GM21576 (cell line): ENCODE results near the gene EDNRB.

ENCODE experiments used
- ATAC-seq: cut with Tn5 transposase; IDR thresholded peaks from one replicate; pipeline ENCODE4 v1.9.1; 2021; ENCODE audit warnings: mild to moderate bottlenecking, moderate library complexity; ENCODE audit not compliant: unreplicated experiment

Gene EDNRB

DNA sequence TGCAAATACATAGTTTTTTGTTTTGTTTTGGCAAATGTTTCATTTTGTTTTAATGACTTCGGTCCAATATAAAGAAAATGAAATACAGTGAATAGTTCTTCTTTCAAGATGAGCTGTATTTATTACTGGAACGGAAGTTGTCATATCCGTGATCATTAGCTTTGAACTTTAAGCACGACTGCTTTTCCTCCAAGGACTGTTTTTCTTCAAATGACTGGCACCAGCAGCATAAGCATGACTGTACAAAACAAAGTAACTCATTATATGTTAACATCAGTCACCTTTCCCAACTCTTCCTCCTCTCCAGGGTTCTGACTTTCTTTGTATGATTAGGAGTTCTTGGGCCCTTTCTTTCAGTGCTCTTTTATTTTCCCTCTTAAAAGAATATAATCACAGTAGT lies 20.5 kb downstream of the EDNRB start:
- peak; percentile 99 for ATAC-seq

DNA sequence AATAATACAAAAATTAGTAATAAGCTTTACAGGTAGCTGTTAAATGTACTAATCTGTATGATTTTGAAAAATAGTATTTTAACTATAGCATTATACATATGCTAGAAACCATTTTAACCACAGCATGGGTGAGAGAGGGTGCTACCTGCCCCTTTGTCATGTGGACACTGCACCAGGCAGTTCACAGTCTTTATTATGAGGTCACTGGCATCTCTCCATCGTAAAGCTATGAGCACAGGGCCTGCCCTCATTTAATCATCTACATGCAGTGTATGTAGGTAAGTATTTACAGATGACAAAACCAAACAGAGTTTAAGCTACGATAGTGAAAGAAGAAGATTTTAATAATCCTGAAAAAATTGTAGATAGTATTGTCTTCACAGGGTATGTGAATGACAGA lies 21.7 kb downstream of the EDNRB start:
- ATAC-seq: no peak

DNA sequence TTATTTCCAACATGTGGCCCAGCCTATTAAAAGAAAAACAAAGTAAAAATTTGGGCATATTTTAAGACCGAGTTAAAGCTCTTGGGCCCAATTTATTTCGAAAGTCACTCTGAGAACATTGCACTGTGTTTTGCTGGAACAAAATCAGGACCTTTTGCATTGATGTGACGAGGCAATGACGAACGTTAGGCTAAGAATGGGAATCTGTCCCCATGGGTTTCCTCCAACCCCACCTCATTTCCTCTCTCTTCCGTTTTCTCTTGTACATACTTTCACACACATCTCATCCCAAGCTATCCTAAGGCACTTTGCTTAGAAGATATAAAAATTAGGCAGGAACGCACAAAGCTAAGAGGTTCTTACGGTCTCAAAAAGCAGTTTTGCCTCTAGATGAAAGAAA lies 22.1 kb downstream of the EDNRB start:
- no peak for ATAC-seq

DNA sequence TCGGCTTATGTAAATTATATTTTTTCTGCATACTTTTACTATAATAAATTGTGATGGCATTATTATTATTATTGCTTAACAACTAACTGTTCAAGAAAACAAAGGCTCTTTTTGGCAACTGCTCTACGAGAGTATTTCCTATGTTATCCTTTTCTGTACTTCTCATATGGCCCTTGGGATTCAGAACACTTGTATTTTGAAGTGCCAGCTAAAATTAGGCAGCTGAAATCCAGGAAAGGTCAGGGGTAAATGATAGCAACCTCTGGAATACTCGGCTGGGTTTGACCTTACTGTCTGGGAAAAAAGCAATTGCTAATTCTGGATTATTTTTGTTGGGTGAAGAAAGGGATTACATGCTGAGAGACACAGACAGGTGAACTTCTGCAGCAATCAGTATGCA lies 23.9 kb downstream of the EDNRB start:
- no peak for ATAC-seq

DNA sequence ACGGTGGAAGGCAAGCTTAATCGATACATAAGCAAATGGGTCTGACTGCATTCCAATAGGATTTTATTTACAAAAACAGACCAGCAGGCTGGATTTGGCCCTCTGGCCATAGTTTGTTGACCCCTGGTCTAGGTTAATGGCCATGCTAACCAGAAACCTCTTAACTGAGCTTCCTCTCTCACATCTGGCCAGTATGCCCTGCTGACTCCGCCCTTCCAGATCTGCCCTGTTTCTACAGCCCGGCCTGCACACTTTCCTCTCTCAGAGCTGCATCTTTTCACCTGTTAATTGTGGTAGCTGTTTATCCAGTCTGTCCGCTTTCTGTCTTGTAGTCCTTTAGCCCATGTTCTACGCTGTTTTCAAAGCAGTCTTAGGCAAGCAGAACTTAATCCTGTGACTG lies 25.6 kb downstream of the EDNRB start:
- ATAC-seq: no peak

DNA sequence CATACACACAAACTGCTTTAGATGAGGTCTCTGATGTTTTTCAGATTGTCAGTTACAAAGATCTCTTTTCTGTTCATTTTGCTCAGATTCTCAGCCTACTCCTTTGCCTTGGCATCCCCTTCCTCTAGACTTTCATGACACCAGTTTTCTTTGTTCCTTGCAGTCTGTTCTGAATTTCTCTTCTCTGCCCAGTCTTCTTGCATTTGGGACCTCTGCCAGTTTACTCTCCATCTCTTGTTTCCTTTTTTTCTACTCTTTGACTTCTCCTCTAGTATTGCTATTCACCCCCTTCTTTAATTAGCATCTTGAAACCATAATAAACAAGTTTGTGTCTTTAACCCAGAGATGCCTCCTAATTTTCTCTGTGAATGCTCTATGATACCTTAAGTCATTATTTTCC lies 26.1 kb downstream of the EDNRB start:
- ATAC-seq: no peak

DNA sequence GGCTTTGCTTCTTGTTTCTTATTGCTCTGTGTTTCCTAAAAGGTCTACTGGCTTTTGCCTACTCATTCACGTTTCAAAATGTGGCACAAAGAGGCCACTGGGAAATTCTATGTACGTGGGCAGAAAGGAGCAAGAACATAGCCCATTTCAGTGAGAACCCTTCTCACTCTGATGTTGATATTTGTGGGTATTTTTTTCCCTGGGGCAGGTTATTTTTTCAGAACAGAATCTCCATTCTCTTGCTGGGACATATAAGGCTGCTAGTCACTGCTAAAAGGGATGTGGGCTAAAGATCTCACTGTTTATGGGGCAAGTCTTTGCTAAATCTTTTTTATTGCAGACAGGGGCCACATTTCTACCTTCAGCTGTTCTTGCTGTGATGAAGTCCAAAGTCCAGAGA lies 27.1 kb downstream of the EDNRB start:
- ATAC-seq: no peak

DNA sequence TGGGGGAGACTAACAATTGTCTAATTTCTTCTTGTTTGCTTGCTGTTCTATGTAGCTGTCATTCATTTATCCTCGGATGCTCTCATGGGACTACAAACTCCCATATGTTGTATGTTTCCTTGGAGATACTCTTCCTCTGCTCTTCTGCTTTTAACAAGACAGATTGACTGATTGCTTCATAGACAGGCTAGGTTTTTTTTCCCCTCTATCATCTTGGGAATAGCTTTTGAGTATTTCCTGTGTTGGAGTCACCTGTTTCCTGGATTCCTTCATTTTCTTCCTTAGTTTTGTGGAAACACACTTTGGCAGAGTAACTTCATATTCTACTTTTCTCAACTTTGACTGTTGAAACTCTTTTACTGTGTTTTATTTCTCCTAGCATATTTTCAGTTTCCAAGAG lies 27.6 kb downstream of the EDNRB start:
- no peak for ATAC-seq

DNA sequence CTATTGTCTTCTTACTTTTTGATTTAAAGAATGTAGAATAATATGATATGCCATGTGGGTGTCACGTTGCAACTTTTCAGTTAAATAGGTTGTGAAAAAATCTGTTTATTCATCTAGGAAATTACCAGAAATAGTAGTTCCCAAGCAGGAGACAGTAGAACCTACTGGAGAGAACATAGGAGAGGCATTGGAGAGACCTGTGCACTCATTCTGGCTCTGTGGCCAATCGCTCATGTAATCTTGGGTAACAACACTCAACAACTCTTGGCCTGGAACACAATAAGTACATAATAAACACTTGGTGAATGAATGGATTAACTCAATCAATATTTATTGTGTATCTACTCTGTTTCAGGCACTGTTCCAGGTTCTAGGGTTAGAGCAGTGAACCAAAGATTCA lies 35.3 kb downstream of the EDNRB start:
- ATAC-seq: no peak

DNA sequence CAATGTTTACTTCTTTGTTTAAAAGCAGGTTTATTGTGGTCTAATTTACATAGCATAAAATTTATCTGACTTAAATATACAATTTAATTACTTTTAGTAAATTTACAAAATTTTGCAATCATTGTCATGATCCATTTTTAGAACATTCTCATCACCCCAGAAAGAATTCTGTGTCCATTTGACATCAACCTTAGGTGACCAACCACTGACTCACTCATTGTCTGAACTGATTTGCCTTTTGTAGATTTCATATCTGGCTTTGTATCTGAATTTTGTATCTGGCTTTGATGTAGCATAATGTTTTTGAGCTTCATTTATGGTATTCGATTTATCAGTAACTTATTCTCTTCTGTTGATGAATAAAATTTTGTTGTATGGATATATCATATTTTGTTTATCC lies 40.4 kb downstream of the EDNRB start:
- no peak for ATAC-seq

DNA sequence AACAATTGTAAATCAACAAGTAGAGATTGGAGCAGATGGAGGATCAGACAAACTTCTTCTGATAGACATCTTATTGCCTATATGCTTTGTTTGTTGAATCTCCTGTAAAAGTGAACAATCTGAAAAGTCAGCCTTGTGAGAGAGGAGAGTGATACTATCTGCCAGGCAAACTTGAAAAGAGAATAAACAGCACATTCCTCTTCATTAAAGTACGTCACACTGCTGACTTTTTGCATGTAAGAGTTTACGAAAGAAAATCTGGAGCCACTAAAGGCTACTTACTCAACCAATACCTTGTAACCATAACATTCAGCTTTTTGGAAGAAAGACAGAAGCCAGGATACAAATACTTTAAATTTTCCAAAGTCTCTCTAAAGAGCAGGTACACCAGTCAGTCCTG lies 42.5 kb downstream of the EDNRB start:
- no peak for ATAC-seq

DNA sequence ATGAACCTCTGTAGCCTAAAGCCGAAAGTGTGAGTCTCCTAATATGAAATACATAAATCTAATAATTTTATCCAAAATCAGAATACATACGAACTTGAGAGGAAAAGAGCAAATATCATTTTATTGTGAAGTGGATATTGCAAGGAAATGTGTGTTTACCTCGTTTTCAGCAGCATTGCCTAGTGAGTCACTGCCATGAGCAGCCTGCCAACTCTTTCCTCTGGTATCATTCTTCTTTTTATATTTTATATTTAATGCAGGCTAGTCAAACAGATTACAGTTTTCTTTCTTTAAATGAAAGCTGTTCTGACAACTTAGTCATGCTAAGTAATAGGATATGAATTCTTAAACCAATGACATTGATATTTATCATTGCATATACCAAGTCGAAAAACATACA lies 44.2 kb downstream of the EDNRB start:
- ATAC-seq: no peak

DNA sequence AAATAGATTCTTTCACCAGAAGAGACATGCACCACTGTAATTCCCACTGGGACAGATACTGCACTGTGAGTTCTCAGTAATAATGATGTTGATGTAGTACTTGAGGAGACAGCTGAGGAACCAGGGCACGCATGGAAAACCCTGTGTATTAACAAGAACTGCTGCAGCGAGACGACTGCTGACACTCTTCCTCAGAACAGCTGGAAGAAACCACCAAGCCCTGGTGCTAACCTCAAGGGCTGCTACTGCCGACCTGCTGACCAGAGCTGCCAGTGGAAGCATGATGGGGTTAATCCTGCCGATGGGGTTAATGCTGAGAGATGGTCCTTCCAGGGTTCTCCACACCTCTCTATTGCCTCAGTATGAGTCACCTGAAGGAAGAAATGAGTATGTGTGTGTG lies 45.6 kb downstream of the EDNRB start:
- no peak for ATAC-seq

DNA sequence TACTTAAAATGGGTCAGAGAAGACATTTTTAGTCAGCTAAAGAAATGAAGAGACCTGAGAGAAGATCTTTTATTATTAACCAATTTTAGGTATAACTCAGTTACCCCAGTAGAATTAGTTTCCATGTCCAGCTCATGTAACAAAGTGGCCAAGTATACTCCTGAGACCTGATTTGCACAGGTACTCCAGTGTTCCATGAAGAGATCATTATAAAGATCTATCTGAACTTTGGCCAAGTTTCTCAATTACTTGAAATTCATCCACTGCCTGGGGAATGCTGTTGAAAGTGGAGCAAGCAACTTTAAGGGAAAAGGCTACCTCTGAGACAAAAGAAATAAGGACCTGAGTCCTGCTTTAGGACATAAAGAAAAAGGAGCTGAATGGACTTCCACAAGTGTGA lies 47.0 kb downstream of the EDNRB start:
- no peak for ATAC-seq

DNA sequence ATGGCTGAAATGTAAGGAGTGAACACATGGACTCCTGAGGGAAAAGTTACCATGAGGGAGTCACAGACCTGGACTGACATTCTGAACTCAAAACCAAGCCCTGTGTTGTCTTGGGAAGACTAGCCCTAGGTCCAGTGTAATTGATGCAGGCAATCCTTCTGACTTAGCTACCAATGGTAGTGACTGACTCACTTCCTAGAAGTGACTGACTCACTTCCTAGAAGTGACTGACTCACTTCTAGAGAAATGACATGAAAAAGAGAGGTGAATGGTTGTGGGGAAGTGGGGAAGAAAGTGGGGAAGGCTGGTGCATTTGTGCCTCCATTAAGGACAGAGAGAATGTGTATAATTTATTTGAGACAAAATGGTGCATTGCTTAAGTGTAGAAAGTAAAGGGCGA lies 49.9 kb downstream of the EDNRB start:
- no peak for ATAC-seq

DNA sequence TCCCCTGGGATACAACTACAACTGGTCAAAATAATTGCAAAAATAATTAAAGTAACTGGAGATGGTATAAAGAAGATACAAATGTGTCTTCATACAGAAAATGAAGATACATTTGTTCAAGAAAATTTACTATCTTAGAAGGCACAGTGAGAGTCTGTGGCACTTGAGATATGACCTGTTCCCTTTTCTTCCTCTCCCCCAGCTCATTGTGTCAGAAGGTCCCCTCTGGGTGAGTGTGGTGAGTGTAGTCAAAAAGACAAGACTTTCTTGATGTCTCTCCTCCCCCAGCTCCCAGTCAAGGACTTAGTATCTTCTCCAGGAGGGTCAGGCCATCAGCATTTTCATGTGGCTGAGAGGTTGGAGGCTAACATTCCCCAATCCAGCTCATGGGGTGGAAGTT lies 51.7 kb downstream of the EDNRB start:
- ATAC-seq: no peak

DNA sequence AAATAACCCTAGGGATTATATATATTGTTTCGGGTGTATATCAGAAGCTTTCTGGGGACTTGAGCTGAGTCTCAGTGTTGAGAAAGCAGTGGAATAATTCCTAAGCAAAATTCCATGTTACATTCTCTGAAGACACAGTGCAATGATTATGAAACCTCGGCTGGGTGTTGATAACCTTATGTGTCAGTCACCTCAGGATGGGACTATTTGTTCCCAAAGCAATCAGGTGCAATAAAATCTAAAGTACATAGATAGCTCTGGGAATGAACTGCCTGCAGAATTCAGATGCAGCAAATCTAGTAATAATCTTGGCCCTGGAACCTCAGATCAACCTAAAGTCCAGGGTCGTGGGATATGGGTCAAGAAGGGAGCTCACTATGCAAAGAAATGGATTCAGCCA lies 53.0 kb downstream of the EDNRB start:
- no peak for ATAC-seq

DNA sequence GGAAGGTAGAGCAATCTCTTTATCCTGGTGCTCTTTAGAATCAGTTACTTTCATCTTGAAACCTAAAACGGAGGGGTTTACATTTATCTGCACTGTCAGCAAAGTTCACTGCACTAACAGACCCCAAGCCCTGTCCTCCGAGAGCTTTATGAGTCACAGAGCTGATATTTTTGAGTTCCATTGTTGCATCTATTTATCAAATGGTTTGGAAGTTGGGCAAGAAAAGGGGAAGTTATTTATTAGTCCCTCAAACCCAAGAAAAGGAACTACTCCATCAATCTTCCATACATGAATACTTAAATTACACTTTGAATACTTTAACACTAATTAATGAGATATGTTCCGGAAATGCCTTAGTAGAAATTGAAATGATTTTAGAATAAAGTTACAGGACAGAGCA lies 55.5 kb downstream of the EDNRB start:
- ATAC-seq: no peak

DNA sequence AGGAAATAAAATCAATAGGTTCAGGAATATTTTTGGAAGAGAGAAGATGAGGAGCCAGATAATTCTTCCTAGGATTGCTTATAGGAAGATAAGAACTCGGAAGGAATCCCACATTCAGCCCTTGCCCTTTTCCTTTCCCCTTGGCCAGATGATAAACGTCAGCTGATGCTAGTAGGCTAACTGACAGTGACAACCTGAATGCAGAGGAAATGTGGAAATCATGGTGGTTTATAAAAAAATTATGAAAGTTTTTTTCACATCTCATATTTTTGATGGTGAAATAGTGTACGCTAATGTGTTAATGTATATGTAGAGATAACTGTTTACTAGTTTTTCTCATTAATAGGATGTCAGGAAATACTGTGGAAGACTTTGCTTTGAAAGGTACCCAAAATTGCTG lies 56.9 kb downstream of the EDNRB start:
- no peak for ATAC-seq

DNA sequence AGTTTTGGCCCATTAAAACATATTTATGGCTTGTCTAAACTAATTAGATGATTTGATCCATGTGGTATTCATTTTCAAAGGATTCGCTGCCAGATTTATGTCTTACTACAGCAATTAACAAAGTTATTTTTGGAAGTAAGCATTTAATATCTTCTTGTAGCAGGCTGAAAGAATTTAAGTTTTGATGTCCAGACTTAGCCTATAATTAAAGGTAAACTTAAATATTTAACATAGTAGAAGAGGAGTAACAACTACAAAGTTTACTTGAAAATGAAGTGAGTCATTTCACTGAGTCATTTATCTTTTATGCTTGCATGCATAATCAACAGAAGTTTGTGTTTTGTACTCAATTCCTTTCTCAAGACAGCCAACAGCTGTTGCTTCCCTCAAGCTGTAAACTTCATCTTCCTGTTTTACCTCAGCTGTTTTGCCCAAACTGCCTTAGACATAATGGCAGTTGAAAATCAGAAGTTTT lies 58.1 kb downstream of the EDNRB start:
- no peak for ATAC-seq

DNA sequence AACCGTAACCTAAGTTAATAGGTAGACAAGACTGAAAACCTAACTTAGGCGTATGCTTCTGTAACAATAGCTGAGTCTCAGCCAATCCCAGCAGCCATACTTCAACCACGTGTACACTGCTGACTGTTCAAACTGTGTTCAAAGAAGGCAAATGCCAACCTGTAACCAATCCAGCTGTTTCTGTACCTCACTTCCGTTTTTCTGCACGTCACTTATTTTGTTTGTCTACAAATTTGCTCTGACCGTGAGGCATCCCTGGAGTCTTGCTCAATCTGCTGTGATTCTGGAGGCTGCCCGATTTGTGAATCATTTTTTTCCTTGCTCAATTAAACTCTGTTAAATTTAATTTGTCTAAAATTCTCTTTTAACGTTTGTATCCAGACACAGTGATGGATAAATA lies 59.2 kb downstream of the EDNRB start:
- ATAC-seq: no peak

DNA sequence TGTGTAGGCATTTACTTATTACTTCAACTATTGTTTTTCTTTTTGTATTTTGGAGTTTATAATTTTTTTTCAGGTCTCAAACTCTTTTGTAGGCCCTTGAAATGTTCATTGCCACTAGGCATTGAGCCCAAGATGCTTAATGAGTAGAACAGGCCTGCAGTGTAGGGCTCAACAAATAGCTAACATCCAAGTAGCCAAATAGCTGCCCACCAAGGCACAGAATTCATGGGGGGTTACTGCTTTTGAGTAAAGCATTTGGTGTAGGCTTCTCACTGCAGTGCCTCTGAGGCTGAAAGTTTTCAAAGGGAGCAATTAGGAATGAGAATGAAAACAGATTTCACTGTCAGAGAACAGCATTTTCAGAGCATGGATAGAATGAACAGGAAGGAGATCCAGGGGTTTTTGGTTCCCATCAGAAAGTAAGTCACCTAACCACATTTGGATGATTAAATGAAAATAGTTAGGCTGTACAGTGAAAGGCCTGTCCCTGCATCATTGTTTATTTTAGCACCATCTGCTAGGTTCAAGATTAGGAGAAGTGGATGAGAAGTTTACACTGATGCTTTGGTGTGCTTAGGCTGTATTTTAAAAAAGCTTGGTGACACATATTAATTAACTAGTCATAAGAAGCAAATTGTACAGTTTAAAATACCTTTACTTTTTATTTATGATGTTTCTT lies 61.0 kb downstream of the EDNRB start:
- ATAC-seq: no peak

DNA sequence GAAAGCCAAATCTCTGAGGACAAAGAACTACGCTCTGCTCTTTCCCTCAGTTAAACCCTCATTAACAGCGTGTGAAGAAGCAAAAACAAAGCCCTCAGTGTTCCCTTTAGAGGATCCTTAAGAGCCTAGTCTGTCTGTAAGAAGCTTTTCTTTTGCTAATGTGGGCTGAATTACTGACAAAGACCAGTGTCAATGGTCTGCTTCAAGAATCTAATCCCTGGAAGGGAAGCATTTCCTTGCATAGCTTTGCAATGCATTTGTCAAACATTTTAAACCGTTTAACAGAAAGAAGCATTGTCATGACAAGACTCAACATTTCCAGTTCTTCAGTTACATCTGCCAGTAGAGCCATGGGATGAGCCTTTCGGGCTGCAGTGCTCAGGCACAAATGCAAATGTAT lies 64.9 kb downstream of the EDNRB start:
- ATAC-seq: no peak
